Fibroblast of skin of right quadriceps (primary cell): ENCODE results near the gene TSKU.
"Not testable (repeated sequence)": the region's sequence is repeated elsewhere in the genome, so short reads cannot be mapped to it uniquely, and the experiment has no call there.

ENCODE experiments used
- DNase-seq: peaks from one replicate; pipeline ENCODE4 v3.0.0-alpha.2; 2013

Gene TSKU

DNA sequence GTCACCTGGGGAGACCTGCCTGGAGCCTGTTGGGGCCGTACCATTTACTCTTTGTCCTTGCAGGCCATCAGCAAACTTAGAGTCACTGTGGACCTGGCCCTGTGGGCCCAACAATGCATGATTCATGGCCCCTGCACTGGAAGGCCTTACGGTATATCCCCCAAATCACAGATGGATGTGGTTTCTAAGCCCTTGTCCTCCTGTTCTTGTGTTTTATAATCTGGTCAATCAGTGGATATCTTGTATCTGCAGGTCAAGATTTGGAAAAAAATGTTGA, 6.2 kb downstream of the TSKU start:
- DNase-seq: no peak

DNA sequence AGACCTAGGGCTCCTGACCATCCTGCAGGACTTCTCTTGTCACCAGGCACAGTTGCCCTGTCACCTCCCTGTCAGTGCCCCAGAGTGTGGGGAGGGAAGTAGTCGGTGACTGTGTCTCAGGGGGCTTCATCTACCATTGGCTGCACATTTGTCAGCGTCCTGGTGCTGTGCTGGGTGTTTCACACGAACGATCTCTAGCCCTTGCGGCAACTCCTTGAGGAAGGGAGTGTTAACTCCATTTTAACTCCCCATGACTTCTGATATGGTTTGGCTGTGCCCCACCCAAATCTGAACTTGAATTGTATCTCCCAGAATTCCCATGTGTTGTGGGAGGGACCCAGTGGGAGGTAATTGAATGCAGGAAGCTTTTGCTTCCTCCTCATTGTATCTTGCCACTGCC, 7.1 kb downstream of the TSKU start:
- DNase-seq: no peak

DNA sequence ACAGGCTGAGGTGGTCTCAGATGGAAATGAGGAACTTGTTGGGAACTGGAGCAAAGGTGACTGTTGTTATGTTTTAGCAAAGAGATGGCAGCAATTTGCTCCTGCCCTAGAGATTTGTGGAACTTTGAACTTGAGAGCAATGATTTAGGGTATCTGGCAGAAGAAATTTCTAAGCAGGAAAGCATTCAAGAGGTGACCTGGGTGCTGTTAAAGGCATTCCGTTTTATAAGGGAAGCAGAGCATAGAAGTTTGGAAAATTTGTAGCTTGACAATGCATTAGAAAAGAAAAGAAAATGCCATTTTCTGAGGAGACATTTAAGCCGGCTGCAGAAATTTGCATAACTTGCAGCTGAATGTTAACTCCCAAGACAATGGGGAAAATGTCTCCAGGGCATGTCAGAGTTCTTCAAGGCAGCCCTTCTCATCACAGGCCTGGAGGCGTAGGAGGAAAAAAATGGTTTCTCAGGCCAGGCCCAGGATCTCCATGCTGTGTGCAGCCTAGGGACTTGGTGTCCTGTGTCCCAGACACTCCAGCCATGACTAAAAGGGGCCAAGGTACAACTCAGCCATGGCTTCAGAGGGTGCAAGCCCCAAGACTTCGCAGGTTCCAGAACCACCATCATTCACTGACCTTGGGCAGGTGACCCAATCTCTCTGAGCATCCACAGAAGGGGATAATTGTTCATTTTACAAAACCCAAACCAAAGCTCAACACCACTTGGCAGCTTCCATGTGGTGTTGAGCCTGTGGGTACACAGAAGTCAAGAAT, 8.0 kb downstream of the TSKU start:
- DNase-seq: not testable (repeated sequence)

DNA sequence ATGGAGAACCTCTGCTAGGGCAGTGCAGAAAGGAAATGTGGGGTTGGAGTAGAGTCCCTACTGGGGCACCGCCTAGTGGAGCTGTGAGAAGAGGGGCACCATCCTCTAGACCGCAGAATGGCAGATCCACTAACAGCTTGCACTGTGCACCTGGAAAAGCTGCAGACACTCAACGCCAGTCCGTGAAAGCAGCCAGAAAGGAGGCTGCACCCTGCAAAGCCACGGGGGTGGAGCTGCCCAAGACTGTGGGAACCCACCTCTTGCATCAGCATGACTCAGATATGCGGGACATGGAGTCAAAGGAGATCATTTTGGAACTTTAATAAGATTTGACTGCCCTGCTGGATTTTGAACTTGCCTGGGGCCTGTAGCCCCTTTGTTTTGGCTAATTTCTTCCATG, 8.7 kb downstream of the TSKU start:
- DNase-seq: peak; percentile 65

DNA sequence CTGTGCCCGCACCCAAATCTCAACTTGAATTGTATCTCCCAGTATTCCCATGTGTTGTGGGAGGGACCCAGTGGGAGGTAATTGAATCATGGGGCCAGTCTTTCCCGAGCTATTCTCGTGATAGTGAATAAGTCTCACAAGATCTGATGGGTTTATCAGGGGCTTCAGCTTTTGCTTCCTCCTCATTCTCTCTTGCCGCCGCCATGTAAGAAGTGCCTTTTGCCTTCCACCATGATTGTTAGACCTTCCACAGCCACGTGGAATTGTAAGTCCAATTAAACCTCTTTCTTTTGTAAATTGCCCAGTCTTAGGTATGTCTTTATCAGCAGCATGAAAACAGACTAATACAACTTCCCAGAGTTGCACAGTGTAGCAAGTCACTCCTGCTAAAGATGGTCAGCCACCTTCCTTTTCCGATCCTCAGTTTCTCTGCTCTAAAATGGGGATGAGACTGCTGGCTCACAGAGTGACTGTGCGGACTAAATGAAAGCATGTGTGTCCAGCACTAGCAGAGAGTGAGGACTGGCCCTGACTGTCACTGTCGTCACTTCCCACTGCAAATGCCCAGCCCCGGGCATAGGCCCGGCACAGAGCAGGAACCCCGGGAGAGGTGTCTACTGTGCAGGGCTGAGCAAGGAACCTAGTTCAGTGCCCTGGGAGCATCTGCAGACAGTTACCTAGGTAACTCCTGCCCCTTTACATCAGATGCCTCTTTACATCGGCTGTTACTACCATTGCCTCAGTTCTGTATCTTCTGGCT, 9.5 kb downstream of the TSKU start:
- no peak for DNase-seq

DNA sequence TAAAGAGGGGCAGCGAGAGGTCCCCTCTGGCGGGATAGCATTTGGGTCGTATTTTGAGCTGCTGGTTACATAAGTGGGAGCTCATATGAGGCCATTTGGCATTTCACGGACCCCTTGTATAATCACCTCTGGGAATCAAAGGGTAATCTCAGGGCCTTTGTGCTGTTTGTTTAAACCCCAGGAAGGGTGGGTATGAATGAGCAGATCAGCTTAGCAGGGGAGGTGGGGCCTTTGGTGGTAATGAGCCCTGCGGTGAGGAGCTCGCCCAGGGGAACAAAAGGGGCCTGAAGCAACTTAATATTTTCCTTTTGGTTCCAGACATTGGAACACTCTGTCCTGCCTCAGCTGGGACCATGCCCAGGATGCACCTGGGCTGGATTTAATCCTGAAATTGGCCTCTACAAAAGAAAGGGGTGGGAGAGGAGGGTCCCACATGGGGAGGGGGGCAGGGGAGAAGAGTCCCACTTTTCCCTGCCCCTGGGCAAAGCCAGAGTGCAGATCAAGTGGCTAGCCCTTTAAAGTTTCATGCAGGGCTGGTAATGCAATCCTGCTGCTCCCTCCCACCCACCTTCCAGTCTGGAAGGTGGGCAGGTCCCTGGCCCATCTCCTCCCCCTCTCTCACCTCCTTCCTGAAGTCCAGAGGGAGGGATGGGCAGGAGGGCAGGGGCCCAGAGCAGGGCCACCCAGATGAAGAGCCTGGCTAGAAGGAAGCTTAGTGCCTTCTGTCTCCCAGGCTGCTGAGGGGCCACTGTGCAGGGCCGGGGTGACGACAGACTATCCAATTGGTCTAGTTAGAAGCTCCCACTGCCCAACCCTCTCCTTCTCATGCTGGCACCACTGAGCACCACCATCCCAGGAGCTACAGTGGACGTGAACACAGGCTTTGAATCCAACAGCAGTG, 10.5 kb downstream of the TSKU start:
- no peak for DNase-seq

DNA sequence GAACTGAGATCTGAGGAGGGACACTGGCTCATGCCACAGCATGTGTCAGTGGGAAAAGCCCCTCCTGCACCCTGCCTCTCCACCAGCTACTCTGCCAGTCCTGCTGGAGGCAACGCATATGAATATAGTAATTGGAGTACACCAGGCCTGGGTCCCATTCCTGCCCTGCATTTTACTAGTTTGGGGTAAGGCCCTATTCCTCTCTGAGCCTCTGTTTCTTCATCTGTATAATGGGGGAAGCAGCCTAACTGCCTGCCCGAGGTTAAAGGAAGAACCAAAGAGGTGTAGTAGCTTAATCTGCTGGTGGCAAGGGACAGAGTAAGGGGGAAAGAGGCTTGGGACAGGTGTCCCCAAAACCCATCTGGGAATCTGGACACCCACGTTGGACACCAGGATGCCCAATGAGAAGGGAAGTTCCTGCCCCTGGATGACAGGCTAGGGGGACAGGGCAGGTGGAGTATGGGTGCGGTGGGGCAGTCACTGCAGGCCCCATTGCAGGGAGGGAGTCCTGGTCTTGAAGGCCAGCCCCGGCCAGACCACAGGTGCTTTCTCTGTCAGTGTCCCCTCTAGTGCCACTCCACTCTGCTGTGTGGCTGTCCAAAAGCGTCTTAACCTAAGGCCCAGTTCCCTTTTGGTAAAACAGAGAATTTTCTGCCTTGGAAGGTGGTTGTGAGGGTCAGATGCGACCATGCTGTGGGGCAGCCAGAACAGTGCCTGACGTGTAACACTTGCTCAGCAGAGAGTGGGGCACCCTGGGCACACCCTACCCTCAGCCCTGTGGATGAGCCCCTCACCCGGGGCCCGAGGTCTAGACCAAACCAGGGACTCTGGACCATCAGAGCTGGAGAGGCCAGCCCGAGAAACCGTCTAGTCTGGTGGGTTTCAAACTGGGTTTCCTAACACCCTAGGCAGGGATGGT, 11.5 kb downstream of the TSKU start:
- no peak for DNase-seq

DNA sequence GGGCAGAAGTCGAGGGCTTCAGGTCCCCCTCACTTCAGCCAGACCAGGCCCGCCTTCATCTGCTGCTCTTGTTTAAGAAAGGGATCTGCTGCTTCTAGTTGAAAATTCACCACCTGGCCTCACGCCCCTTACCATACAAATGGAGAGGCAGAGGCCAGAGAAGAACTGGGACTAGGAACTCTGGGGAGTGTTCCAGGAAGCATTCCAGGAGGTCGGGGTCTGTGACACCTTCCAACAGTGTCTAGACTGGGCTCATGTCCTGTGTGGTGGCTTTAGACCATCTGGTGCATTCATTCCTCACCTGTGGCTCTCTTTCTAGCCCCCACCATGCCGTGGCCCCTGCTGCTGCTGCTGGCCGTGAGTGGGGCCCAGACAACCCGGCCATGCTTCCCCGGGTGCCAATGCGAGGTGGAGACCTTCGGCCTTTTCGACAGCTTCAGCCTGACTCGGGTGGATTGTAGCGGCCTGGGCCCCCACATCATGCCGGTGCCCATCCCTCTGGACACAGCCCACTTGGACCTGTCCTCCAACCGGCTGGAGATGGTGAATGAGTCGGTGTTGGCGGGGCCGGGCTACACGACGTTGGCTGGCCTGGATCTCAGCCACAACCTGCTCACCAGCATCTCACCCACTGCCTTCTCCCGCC, 12.3 kb downstream of the TSKU start:
- DNase-seq: no peak

DNA sequence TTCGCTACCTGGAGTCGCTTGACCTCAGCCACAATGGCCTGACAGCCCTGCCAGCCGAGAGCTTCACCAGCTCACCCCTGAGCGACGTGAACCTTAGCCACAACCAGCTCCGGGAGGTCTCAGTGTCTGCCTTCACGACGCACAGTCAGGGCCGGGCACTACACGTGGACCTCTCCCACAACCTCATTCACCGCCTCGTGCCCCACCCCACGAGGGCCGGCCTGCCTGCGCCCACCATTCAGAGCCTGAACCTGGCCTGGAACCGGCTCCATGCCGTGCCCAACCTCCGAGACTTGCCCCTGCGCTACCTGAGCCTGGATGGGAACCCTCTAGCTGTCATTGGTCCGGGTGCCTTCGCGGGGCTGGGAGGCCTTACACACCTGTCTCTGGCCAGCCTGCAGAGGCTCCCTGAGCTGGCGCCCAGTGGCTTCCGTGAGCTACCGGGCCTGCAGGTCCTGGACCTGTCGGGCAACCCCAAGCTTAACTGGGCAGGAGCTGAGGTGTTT, 12.8 kb downstream of the TSKU start:
- DNase-seq: no peak

DNA sequence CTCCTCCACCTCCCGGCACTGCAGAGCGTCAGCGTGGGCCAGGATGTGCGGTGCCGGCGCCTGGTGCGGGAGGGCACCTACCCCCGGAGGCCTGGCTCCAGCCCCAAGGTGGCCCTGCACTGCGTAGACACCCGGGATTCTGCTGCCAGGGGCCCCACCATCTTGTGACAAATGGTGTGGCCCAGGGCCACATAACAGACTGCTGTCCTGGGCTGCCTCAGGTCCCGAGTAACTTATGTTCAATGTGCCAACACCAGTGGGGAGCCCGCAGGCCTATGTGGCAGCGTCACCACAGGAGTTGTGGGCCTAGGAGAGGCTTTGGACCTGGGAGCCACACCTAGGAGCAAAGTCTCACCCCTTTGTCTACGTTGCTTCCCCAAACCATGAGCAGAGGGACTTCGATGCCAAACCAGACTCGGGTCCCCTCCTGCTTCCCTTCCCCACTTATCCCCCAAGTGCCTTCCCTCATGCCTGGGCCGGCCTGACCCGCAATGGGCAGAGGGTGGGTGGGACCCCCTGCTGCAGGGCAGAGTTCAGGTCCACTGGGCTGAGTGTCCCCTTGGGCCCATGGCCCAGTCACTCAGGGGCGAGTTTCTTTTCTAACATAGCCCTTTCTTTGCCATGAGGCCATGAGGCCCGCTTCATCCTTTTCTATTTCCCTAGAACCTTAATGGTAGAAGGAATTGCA, 13.5 kb downstream of the TSKU start:
- DNase-seq: no peak

DNA sequence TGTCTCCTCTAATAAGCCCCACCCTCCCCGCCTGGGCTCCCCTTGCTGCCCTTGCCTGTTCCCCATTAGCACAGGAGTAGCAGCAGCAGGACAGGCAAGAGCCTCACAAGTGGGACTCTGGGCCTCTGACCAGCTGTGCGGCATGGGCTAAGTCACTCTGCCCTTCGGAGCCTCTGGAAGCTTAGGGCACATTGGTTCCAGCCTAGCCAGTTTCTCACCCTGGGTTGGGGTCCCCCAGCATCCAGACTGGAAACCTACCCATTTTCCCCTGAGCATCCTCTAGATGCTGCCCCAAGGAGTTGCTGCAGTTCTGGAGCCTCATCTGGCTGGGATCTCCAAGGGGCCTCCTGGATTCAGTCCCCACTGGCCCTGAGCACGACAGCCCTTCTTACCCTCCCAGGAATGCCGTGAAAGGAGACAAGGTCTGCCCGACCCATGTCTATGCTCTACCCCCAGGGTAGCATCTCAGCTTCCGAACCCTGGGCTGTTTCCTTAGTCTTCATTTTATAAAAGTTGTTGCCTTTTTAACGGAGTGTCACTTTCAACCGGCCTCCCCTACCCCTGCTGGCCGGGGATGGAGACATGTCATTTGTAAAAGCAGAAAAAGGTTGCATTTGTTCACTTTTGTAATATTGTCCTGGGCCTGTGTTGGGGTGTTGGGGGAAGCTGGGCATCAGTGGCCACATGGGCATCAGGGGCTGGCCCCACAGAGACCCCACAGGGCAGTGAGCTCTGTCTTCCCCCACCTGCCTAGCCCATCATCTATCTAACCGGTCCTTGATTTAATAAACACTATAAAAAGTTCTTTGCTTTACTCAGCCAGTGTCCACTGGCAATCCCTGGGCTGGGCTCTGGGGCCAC, 14.4 kb downstream of the TSKU start:
- DNase-seq: no peak

DNA sequence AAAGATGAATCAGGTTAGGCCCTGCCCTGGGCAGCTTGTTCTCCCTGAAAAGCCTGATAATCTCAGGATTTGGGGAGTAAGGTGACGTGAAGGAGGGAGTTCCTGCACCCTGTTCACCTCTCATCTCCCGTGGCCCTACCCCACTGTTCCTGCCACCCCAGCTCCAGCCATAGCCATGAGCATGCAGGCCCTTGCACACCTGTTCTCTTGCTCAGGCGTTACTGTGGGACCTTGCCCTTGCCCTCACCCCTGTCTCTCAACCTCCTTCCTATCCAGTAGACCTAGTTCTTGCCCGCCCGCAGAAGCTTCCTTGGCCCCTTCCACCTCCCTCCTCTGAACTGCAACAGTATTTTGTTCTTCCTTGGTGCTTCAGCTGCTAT, 15.0 kb downstream of the TSKU start:
- no peak for DNase-seq

DNA sequence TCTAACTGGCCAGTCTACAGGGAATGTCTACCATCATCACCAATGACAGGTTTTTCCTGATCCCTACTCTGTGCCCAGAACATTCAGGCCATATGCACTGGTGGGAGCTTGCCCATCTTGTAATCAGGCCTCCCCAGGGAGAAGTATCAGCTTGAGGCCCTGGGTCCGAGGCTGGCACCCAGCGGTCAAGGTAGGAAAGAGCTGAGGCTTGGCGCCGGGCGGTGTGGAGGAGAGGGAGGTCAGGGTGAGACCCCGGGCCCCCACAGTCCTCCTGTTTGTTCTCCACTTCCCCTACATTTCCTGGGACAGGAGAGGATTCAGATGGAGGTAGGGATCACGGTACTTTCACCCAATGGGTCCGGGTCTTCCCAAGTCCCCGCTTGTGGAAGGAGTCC, 15.5 kb downstream of the TSKU start:
- no peak for DNase-seq

DNA sequence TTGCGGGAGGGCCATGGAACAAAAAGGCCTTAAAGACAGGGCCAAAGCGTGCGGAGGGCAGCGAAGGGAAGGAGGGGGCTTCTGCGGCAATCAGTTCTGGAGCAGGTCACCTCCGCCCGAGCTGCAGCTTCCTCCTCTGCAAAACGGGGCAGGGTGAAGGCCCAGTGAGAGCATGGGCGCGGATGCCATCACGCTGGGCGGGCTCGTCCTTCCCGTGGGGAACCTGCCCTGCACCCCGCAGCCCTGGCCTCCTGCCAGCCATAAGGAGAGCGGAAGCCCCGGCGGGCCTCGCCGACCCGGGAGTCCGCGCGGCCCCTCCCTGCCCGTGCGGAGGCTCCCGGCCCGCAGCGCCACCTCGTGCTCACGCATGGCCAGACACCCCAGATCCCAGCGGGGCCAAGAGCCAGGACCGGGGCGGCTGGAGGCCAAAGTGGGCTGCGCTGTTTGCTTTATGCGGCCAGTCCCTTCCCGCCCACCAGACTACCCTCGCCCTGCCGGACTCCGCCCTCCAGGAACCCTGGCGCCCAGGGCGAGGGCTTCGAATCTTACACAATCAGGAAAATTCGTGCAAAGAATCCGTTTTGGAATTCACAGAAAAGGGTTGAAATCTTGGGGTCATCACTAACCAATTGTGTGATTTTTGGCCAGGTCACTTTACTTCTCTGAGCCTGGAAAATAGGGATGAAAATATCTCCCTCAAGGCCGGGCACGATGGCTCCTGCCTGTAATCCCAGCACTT, 16.1 kb downstream of the TSKU start:
- peak; percentile 65 for DNase-seq

DNA sequence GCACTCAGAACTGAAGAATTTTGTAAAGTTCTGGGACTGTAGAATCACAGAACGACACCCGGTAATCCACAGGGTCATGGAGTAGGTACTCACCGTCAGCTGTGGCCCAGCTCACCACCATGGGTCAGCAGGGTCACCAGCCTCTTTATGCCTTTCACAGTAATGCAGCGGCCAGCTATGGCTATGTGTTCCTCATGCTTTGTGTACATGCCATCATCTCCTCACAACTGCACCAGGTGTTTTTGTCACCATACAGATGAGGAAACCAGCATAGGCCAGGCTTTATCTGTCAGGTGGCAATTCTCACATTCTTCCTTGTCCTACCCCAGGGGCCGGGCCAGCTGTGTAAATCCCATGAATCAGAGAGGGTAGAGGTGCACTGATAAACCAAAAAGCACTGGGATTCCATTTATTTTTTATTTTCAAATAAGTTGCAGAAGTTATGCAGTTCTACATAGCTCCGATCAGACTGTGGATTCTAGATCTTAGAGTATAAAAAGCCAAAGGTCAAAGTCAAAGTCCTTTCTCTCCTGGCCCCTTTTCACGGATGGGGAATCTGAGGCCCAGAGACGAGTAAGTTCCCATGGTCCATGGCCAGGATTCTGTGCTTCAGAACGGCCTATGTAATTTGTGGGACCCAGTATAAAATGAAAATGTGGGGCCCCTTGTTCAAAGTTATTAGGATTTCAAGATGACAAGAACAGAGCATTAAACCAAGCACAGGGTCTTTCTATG, 17.5 kb downstream of the TSKU start:
- no peak for DNase-seq

DNA sequence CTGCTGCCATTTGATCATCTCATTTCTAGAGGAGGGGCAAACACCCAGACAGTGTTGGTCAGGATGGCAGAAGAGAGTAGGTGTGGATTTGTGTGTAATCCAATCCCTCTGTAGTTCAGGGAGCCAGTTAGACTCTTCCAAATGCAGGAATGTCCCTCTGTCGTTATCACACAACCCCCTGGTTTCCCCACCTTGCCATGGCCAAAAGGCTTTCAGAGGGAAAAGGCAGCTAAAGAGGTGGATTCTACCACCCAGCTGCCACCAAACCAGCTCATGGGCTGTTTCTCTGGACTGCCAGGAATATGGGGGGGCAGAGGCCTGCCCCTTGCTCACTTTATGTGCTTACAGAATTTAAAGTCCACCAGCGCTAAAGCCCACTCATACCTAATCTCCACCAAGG, 18.1 kb downstream of the TSKU start:
- DNase-seq: no peak

DNA sequence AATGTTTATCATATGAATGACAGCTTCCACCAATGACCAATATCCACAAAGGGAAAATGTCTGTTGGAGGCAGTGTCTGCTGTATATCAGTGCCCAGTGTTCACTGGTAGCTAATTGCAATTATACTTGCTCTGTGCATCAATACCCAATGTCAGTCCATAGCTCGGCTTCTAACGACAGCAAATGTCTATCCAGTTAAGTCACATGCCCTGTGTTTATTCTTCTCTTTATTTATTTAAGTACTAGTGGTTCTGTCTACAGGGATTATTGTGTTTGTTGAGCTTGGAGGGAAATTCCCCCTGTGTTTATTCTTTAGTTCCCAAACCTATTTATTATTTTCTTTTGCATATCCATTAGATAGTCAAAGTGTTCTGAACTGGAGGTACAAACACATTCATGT, 18.6 kb downstream of the TSKU start:
- no peak for DNase-seq

DNA sequence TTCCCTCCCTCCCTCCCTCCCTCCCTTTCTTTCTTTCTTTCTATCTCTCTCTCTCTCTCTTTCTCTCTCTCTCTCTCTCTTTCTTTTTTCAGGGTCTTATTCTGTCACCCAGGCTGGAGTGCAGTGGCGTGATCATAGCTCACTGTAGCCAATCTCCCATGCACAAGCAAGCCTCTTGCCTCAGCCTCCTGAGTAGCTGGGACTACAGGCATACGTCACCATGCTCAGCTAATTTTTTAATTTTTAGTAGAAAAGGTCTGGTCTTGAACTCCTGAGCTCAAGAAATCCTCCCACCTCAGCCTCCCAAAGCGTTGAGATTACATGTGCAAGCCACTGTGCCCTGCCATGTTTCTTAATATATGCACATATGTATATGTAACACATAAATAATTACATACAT, 19.0 kb downstream of the TSKU start:
- DNase-seq: no peak

DNA sequence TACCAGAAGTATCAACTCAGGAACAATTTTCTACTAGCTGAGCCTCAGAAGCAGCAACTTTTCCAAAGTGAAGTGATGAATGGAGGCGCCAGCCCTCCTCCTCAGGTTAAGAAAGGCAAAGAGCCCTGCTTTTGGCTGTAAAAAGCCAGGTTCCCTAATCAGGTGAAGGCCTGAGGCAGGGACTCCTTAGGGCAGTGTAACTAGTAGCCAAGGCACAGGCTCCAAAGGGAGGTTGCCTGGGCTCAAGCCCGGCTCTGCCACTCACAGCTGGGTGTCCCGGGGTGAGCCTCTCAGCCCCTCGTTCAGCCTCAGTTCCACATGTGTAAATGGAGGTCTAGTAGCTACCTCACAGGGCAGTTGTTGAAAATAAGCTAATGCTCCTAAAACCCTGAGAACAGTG, 19.5 kb downstream of the TSKU start:
- no peak for DNase-seq
